Measurements from ENCODE around the gene SAMD4B.

Gene SAMD4B

DNA sequence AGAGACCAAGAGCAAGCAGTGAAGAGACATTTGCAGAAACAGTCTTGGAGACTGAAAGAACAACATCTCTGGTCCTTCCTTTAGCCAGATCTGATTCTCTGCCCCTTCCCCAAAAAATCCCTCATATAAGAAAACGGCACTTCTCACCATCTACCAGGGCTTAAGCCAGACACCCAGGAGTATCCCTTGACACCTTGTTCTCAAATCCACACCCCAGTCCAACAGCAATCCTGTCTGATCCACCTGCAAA, 68.5 kb downstream of the SAMD4B start:
- no peak for DNase-seq

DNA sequence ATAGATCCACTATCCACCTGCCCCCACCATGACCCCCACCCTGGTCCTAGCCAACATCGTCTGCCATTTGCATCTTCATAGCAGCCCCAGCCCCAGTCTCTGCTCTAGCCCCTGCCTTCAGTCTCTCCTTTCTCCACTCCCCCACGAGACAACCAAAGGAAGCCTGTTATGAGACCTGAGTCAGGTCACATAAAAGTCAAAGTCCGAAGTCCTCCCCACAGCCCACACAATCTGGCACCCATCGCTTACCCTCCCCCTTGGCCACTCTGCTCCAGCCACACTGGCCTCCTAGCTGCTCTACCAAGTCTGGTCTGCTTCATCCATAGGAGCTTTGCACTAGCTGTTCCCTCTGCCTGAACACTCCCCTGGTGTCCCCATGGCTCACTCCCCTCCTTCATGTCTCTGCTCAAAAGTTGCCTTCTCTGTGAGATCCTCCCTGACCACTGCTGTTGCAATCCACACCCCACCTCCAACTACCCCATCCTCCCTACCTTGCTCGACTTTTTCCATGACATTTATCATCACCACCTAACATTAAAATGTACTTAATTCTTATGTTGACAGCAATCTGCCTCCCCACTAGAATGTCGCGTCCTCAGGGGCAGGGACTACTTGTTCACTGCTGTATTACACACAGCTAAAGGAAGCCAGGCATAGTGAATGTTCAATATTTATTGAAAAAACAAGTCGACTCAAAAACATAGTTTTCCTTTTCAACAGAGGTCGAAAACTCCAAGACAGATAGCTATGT, 69.0 kb downstream of the SAMD4B start:
- DNase-seq = no peak

DNA sequence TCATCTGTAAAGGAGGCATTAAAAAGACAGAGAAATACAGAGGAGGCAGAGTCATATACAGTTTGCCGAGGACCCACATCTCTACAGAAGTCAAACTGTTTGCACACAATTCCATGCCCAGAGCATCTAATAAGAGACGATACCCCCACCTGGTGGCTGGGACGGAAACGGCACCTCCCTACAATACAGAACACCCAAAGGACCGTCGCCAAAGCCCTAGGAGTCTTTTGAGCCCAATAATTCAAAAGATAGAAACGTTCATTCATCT, 69.5 kb downstream of the SAMD4B start:
- DNase-seq = peak; percentile 72

DNA sequence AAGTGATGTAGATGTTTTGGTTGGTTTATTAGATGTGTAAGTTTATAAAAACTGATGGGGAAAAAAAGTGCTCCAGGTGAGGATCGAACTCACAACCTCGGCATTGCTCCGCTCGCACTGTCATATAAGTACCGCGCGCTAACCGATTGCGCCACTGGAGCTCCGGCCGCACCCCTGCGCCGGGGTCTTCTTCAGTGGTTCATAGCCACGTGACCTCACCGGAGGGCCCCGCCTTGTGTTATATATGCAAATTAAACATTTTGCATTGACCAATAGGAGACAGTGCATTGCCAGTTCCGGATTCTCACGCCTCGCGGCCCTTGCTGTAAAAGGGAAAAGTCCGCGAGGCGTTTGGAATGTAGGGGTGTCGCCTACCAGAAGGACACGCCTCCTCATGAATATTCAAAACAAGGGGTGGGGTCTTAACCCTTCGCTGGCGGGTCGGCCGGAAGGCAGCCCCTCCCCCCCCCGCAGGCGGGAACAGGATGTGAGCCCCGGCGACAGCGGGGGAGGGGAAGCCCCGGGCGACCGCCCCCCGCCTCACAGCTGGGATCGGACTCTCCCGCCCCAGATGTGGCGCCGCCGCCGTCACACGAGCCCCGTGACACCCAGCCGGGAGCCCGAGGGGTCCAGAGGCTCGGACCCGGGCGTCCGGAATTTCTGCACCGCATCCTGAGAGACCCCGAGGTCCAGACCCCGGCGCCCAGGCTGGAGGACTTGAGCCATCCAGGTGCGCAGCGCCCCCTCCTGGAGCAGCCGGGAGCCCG, 70.1 kb downstream of the SAMD4B start, which contains the start of gene PLEKHG2:
Gene PLEKHG2 (plus strand): TSS at position 570 of the 767 bp plus-strand sequence. CDS start 1,418 bp downstream, outside the sequence.
- peak; percentile 99 for DNase-seq

DNA sequence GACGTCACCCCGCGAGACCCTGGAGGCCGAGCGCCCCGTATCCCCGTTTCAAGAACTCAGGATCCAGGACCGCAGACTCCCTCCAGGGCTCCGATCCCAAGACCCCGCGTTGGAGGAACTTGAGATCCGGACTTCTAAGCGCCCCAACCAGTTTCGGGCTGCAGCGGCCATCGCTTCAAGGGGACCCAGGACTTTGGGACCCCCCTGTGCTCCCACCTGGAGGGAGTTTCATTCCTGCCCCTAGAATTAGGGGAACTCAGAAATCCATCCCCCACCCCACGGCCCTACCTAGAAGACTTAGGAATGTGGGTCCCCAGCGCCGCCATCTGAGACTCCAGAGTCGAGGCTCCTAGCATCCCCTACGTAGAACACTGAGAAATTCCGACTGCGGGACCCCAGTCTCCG, 70.6 kb downstream of the SAMD4B start:
- DNase-seq = no peak

DNA sequence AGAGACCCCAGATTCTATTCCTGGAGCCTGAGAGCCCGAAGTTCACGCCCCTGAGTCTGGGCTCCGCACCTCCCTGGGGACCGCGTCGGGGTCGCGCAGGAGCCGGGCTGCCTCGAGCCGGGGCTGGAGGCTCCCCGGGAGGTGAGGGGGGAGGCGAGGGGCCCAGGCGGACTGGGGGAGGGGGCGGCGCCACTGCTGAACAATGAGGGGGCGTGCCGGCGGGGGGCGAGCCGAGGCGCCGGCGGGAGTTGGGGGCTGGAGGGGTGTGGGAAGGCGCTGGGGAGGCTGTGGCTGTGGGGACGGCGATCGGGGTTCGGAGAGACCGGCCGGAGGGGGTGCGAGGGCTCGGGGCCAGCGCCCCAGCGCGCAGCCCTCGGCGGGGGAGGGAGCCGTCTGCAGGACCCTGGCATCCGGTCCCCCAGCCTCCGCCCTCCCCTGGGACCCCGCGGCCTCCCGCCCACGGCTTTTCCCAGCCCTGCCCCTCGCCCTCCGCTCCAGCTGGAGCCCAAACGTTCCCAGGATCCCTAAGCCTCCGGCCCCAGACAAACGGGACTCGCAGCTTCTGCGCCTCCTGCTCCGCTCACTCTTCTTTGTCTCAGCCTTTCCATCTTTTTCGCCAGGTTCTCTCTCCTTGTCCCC, 71.2 kb downstream of the SAMD4B start:
- DNase-seq = no peak

DNA sequence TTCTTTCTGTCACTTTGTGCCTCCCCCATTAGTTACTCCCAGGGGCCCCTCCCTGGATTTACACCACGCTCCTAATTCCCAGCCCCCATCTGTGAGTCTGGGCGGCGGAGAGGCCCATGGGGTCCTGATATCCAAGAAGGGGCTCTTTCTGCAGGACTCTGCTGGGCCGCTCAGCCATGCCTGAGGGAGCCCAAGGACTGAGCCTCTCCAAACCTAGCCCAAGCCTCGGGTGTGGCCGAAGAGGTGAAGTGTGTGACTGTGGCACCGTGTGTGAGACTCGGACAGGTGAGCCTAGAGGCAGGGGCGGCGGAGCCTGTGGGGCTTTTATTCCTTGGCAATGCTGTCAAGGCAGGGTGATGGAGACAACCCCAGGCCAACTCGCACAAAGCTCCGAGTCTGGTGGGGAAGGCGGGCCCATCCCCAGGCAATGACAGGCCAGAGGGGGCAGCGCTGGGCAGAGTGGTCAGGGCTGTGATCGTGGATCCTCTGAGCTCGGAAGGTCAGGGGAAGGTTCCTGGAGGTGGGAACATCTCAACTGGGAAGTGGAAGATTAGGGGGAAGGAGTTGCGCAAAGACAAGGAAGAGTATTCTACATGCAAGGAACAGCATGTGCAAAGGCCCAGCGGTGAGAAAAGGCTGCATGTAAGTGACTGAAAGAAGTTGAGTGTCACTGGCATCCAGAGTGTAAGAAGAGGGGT, 71.8 kb downstream of the SAMD4B start:
- no peak for DNase-seq

DNA sequence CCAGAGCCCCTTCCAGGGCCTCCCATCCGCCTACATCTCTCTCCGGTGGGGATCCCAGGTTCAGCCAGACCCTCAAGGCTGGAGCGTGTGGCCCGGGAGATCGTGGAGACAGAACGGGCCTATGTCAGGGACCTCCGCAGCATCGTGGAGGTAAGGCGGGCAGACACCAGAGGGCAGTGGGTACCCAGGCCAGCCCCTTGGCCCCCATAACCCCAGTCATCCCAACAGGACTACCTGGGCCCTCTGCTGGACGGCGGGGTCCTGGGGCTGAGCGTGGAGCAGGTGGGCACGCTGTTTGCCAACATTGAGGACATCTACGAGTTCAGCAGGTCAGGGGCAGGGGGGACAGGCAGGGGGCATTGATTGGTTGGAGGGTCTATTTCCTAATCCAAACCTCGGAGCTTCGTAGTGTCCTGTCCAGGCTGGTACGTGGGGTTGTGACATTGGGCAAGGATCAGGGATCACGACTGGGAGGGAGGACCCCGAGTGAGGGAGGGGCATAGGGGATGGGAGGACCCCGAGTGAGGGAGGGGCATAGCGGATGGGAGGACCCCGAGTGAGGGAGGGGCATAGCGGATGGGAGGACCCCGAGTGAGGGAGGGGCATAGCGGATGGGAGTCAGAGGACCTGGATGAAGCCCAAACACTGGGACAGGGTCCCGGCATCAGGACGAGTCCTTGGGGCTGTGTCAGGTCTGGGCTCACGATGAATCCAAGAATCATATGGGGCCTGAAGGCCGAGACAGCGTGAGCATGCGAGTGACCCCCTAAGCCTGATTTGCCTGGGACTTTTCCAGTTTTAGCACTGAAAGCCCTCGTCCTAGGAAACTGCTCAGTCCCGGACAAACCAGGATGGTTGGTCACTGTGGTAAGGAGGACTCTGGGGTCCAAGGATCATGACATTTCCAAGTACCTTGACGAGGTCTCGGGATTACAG, 73.2 kb downstream of the SAMD4B start:
- no peak for DNase-seq

DNA sequence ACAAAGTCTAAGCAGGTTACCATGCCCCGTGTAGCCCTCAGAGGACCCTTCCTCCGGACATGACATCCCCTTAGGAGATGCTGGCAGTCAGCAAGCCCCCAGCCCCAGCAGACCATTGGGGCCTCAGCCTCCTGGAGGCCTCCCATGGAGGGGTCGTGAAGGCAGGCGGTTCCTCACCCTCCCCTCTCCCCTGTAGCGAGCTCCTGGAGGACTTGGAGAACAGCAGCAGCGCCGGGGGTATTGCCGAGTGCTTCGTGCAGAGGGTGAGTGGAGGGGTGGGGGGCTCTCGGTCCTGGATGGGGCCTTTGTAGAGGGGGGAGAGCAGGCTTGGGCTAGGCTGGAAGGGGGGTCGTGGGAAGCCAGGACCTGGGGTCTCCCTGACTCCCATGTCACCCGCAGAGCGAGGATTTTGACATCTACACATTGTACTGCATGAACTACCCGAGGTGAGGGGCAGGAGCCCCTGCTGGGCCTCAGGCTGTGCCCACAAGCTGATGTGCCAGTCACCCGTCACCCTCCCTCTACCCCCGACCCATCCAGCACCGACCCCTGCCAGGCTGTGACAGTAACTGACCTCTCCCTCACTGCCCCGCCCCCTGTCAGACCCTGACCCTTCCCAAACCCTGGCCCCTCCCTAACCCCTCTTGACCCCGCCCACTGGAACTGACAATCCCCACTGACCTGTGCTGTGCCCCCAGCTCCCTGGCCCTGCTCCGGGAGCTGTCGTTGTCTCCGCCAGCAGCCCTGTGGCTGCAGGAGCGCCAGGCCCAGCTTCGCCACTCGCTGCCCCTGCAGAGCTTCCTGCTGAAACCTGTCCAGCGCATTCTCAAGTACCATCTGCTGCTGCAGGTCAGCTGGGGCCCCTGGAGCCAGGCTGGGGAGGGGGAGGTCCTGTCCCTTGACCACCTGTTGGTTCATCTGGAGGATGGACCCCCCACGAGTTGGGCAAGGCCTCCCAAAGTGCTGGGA, 74.2 kb downstream of the SAMD4B start:
- DNase-seq = no peak

DNA sequence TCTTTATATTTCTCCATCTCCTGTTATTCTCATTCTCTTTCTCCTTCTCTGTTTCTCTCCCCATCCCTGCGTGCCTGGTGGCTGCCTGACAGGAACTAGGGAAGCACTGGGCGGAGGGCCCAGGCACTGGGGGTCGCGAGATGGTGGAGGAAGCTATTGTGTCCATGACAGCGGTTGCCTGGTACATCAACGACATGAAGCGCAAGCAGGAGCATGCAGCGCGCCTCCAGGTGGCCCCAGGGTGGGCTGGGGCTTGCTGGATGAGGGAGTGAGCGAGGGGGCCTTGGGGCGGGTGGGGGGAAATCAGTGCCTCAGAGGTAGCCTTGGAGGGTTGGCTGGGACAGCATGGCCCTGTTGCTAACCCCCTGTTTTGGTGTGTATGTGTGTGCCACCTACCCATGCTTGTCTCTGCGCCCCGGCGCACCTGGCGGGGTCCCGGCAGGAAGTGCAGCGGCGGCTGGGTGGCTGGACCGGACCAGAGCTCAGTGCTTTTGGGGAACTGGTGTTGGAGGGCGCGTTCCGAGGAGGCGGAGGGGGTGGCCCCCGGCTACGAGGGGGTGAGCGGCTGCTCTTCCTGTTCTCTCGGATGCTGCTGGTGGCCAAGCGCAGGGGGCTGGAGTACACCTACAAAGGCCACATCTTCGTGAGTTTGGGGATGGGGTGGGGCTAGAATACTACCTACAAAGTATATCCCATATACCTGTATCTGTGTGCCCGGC, 75.4 kb downstream of the SAMD4B start:
- no peak for DNase-seq

DNA sequence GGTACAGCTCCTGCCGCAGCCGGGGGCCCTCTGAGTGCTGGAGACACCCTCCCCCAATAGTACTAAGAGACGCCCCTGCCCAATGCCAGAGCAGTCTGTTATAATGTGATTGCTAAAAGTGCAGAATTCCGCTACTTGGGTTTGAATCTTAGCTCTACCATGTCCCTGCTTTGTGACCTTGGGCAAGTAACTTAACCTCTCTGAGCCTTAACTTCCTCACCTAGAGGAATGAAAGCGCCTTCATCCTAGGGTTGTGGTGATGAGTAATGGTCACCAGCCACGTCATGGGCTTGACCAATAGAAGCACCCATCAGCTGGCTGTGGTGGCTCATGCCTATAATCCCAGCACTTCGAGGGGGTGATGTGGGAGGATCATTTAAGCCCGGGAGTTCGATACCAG, 76.8 kb downstream of the SAMD4B start:
- no peak for DNase-seq

DNA sequence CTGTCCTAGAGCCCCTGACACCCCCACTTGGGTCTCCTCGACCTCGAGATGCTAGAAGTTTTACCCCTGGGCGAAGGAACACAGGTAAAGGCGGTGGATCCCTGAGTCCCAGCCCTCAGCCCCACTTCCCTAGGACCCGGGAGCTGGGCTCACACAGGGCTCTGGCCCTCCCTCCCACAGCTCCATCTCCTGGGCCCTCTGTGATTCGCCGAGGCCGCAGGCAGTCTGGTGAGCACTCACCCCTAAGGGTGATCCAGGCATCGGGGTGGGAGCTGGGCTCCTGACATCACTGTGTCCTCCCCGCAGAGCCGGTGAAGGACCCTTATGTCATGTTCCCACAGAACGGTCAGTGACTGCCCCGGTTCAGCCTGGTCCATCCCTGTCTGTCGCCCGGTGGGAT, 78.5 kb downstream of the SAMD4B start:
- no peak for DNase-seq

DNA sequence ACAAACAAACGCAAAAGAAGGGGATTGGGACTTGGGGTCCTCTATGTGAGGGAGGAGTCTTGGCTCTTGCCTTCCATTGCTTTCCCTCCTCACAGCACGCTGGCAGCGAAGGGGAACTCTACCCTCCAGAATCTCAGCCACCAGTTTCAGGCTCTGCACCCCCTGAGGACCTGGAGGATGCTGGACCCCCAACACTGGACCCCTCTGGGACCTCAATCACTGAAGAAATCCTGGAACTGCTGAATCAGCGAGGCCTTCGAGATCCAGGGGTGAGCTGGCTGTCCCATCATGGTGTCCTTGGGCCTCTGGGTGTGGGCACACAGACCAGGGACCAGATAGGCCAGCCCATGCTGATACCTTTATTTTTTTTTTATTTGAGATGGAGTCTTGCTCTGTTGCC, 79.8 kb downstream of the SAMD4B start:
- no peak for DNase-seq

DNA sequence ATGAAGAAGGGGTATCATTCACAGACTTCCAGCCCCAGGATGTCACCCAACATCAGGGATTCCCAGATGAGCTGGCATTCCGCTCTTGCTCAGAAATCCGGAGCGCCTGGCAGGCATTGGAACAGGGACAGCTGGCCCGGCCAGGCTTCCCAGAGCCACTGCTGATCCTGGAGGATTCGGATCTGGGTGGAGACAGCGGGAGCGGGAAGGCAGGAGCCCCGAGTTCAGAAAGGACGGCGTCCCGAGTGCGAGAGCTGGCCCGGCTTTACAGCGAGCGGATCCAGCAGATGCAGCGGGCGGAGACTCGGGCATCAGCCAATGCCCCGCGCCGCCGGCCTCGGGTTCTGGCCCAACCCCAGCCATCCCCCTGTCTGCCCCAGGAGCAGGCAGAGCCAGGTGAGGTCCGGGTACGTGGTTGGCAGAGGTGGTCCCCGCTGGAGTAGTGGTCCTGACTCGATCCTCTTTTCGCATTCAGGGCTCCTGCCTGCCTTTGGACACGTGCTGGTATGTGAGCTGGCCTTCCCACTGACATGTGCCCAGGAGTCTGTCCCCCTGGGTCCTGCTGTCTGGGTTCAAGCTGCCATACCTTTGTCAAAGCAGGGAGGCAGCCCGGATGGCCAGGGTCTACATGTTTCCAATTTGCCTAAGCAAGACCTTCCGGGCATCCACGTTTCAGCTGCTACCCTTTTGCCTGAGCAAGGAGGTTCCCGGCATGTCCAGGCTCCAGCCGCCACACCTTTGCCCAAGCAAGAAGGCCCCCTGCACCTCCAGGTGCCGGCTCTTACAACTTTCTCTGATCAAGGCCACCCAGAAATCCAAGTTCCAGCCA, 81.3 kb downstream of the SAMD4B start:
- DNase-seq = no peak

DNA sequence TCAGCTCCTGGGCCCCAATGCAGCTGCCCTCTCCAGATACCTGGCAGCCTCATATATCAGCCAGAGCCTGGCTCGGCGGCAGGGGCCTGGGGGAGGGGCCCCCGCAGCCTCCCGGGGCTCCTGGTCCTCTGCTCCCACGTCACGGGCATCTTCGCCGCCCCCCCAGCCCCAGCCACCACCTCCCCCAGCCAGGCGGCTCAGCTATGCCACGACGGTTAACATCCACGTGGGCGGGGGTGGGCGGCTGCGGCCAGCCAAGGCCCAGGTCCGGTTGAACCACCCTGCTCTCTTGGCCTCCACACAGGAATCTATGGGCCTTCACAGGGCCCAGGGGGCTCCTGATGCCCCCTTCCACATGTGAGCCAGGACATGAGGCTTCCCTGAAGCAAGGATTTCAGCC, 82.7 kb downstream of the SAMD4B start:
- no peak for DNase-seq

DNA sequence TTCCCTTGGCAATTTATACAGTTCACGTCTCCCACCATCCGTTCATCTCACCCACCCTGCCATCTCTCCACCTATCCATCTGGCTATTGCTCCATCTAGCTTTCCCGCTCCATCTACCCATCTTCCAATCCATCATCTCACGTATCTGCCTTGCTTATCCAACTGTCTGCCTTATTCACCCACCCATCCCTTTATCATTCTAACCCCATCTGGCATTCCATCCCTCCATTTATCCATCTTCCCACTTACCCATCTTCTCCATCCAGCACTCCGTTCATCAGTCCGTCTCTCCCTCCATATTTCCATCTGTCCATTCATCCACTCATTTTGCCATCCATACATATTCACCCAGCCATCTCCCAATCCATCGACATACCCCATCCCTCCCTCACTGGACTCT, 83.5 kb downstream of the SAMD4B start:
- no peak for DNase-seq

DNA sequence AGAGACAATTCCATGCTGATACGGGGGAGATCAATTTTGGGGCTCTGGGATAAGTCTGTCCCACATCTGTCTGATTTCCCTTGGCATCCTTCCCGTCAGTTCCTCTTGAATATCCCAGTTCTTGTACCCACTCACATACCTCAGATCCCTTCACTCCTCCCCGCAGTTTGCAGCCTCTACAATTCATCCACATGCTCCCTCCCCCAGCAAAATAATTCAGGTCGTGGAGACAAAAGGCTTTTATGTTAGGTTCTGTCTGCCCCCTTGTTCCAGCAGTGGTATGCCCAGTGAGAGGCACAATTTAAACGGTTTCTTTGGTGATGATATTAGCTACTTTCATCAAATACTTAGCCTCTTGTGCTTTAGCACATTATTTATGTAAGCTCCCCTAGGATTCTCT, 83.9 kb downstream of the SAMD4B start:
- no peak for DNase-seq

DNA sequence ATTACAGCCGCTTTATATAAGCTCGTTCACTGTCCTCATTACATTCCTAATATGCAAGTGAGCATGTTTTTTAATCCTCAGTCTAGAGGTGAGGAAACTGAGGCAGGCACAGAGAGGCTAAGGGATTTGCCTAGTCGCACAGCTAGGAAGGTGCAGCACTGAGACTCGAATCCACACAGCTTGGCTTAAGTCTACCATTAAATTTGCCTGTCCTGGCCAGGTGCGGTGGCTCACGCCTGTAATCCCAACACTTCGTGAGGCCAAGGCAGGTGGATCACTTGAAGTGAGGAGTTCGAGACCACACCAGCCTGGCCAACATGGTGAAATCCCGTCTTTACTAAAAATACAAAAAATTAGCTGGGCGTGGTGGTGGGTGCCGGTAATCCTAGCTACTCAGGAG, 85.5 kb downstream of the SAMD4B start:
- DNase-seq = no peak

DNA sequence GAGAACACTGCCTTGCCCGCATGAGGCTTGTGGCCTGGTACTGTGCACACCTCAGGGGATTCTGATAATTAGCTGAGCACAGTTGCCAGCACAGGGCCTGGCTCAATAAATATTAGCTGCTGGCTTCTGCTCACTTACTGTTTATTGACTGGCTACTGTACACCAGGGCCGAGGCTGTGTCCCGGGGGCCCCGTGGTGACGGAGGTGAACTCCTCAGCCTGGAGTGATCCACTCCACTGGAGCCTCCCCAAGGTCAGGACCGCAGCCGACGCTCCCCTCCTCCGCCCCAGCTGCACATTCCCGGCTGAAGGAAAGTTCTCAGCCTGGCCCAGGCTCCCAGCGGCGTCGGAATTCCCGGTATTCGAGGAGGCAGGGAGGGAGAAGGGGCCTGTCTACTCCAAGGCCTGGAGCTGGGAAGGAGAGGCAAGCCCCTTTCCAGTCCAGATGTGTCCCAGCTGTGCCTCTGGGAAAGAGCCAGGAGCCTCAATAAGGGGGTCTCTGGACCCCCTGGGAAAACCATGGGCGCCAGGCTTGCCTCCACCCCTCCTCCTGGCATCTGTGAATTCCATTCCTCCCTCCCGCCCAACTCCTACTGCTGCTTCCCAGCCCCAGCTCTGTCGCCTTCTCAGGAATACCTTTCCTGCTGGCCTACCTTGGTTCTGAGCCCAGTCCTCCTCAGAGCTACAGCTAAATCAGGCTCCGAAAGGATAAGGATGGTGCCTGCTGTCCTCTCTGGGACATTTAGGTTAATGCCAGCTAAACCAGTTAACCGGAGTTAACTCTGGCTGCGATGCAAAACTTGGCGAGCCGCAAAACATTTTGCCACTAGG, 86.3 kb downstream of the SAMD4B start:
- no peak for DNase-seq
